H1 (cell line): ENCODE results near the gene CREBBP.

Experiments
- CHD1 ChIP-seq: IDR thresholded peaks from 2 replicates; pipeline ENCODE4 v1.6.1; 2012; ENCODE audit warnings: low read depth, low read length, improper control_type of control experiment
- EZH2 ChIP-seq: fragments of 200-600 bp; sonication (generic); IDR thresholded peaks from 2 replicates; pipeline ENCODE4 v1.7.1; 2012; ENCODE audit warnings: low read depth, mild to moderate bottlenecking, moderate library complexity, low read length, inconsistent platforms; ENCODE audit not compliant: severe bottlenecking
- GTF2F1 ChIP-seq: IDR thresholded peaks from 2 replicates; pipeline ENCODE4 v1.6.1; 2012; ENCODE audit warnings: low read depth, low read length, improper control_type of control experiment, borderline replicate concordance
- JUN ChIP-seq: IDR thresholded peaks from 2 replicates; pipeline ENCODE4 v1.6.1; 2011; ENCODE audit warnings: low read depth, mild to moderate bottlenecking, improper control_type of control experiment, low read length
- POLR2A ChIP-seq, 2 experiments: IDR thresholded peaks; 1 replicate in 1 of 2; 2 replicates in 1 of 2; pipeline ENCODE4 v1.6.1; 2011; ENCODE audit warnings: low read depth in 2 of 2, low read length in 2 of 2, mild to moderate bottlenecking in 2 of 2; ENCODE audit errors: control extremely low read depth in 1 of 2
- POLR2AphosphoS5 ChIP-seq: IDR thresholded peaks from 2 replicates; pipeline ENCODE4 v1.6.1; 2011; ENCODE audit warnings: low read depth, low read length
- SIX5 ChIP-seq: IDR thresholded peaks from 2 replicates; pipeline ENCODE4 v1.6.1; 2011; ENCODE audit warnings: mild to moderate bottlenecking, low read depth, low read length

- no peak for TF ChIP-seq POLR2AphosphoS5
- no peak for TF ChIP-seq EZH2
- no peak for TF ChIP-seq CHD1
- TF ChIP-seq SIX5: no peak
- no peak for TF ChIP-seq GTF2F1
- no peak for TF ChIP-seq POLR2A (IDR thresholded peaks at IDR 0.05; ENCODE audit: control extremely low read depth in 1 of 2, low read depth in 2 of 2, low read length in 2 of 2)
- no peak for TF ChIP-seq JUN
Observed at GRCh38 chr16:3850544-3850899, 30.0 kb downstream of the CREBBP start.
